Endothelial cell of umbilical vein (primary cell): ENCODE results near the gene ZBTB7C. TPM values are rescaled to one million over a fixed set of nuclear protein-coding genes. Genes with fewer than 3 reads are reported as not detected.
A peak's percentile ranks its signal among the peaks of the same experiment; 100 is the strongest.

ENCODE experiments used
- BruUV-seq: library from RNA; stranded (reverse); fragments of 400-500 nt; replicated peaks from 2 replicates; lab custom pipeline; 2021; lab: Mats Ljungman, UMichigan
- CTCF ChIA-PET: fragments of 300-600, 350-600 bp; sonication (Branson Sonifier 250); formaldehyde crosslinking; loops from one replicate; lab custom pipeline; 2021; ENCODE audit warnings: antibody characterized with exemption, inconsistent platforms; lab: Charles Lee
- POLR2A ChIA-PET: fragments of 300-600, 350-600 bp; sonication (Branson Sonifier 250); formaldehyde crosslinking; loops from one replicate; lab custom pipeline; 2021; ENCODE audit warnings: antibody characterized with exemption, inconsistent platforms; lab: Charles Lee
- DNase-seq: peaks from one replicate; pipeline ENCODE4 v3.0.0-alpha.2; 2011; ENCODE audit warnings: low read depth, low spot score
- FAIRE-seq: peaks from 2 replicates; lab custom pipeline; 2011; peaks lifted over from hg19 to GRCh38; lab: Jason Lieb, UNC
- H2AFZ ChIP-seq: 2 replicates; pipeline ENCODE4 v1.6.0; 2012; ENCODE audit warnings: low read depth, low read length, control low read depth, inconsistent platforms
- H3K27ac ChIP-seq: 2 replicates; pipeline ENCODE4 v1.5.1; 2011; ENCODE audit warnings: low read depth, mild to moderate bottlenecking, control low read depth, low read length, moderate library complexity; ENCODE audit not compliant: insufficient read depth
- H3K27me3 ChIP-seq, 2 experiments: 2 replicates each; pipeline versions ENCODE4 v1.6.0 to v1.6.1; 2011; ENCODE audit warnings: low read length in 2 of 2, mixed read lengths in 1 of 2; ENCODE audit not compliant: control insufficient read depth in 2 of 2, insufficient read depth in 2 of 2
- H3K36me3 ChIP-seq, 2 experiments: 2 replicates in 1 of 2; 3 replicates in 1 of 2; pipeline ENCODE4 v1.5.1; 2011; ENCODE audit warnings: low read length in 2 of 2, mild to moderate bottlenecking in 1 of 2, moderate library complexity in 1 of 2; ENCODE audit not compliant: control insufficient read depth in 2 of 2, insufficient read depth in 2 of 2; ENCODE audit errors: extremely low read depth in 1 of 2
- H3K4me1 ChIP-seq: 3 replicates; pipeline ENCODE4 v1.5.1; 2011; ENCODE audit warnings: mild to moderate bottlenecking, low read length; ENCODE audit not compliant: control insufficient read depth, insufficient read depth; ENCODE audit errors: extremely low read depth
- H3K4me2 ChIP-seq: 2 replicates; pipeline ENCODE4 v1.6.1; 2011; ENCODE audit warnings: low read length, control low read depth, mixed read lengths; ENCODE audit not compliant: insufficient read depth
- H3K4me3 ChIP-seq, 3 experiments: fragments of 200-600 bp in 1 of 3; sonication (generic), shearing (Covaris generic) in 1 of 3; replicated peaks in 1 of 3; 2 replicates each; pipeline ENCODE4 v1.5.1; 2011 to 2016; ENCODE audit warnings: control low read depth in 3 of 3, low read length in 3 of 3, mild to moderate bottlenecking in 2 of 3, inconsistent platforms in 1 of 3, low read depth in 1 of 3, moderate library complexity in 1 of 3; ENCODE audit not compliant: insufficient read depth in 1 of 3
- H3K79me2 ChIP-seq: 2 replicates; pipeline ENCODE4 v1.6.0; 2012; ENCODE audit warnings: low read length, inconsistent platforms; ENCODE audit not compliant: control insufficient read depth, insufficient read depth
- H3K9ac ChIP-seq: replicated peaks from 2 replicates; pipeline ENCODE3; 2011; ENCODE audit warnings: low read length, control low read depth; ENCODE audit not compliant: insufficient read depth; ENCODE audit errors: extremely low read depth
- H3K9me1 ChIP-seq: replicated peaks from 3 replicates; pipeline ENCODE4 v1.6.0; 2011; ENCODE audit warnings: mild to moderate bottlenecking, low read length; ENCODE audit not compliant: control insufficient read depth, insufficient read depth; ENCODE audit errors: extremely low read depth
- H3K9me3 ChIP-seq: replicated peaks from 2 replicates; pipeline ENCODE4 v1.5.1; 2012; ENCODE audit warnings: low read length, inconsistent platforms; ENCODE audit not compliant: control insufficient read depth, insufficient read depth
- H4K20me1 ChIP-seq: replicated peaks from 2 replicates; pipeline ENCODE3; 2011; ENCODE audit warnings: mild to moderate bottlenecking, low read length; ENCODE audit not compliant: control insufficient read depth, insufficient read depth; ENCODE audit errors: extremely low read depth
- POLR2AphosphoS5 ChIP-seq: IDR thresholded peaks from 2 replicates; pipeline ENCODE4 v1.6.1; 2012; ENCODE audit warnings: low read depth, mild to moderate bottlenecking, control low read depth, low read length, moderate library complexity; ENCODE audit not compliant: insufficient read depth
- dilution Hi-C: fragments of 300-500 bp; cut with MboI; formaldehyde crosslinking; loops from one replicate; pipeline ENCODE4 v1.15.0; 2019; ENCODE audit warnings: low sequenced_read_pairs; ENCODE audit not compliant: extremely low pct_ligation_motif_present
- intact Hi-C: fragments of 100-400 bp; cut with micrococcal nuclease; formaldehyde crosslinking; loops from one replicate; pipeline ENCODE4 v1.10.0; 2022
- polyA plus RNA-seq, 4 experiments: library from polyadenylated mRNA; depleted of rRNA in 3 of 4; stranded (reverse) in 3 of 4; unstranded in 1 of 4; fragments of >200 nt; gene quantifications; 2 replicates each; pipeline versions ENCODE4 v1.2.1 to v1.2.3, GENCODE V29; 2011 to 2012; ENCODE audit warnings: missing spikeins in 1 of 4
- total RNA-seq: library from RNA; stranded (reverse); gene quantifications from 2 replicates; pipeline ENCODE4 v1.2.3, GENCODE V29; 2021
- TF ChIP-seq, protein P1 (sequence below), 2 donors: IDR thresholded peaks; 1 replicate in 1 of 2; 2 replicates in 1 of 2; pipeline ENCODE4 v1.5.1; 2011; ENCODE audit warnings: low read length in 2 of 2, mild to moderate bottlenecking in 2 of 2, moderate library complexity in 2 of 2, control low read depth in 1 of 2, inconsistent platforms in 1 of 2, low read depth in 1 of 2; ENCODE audit not compliant: insufficient read depth in 1 of 2; ENCODE audit errors: extremely low read depth in 1 of 2
- TF ChIP-seq, protein P2 (sequence below): IDR thresholded peaks from 2 replicates; pipeline ENCODE4 v1.6.1; 2011; ENCODE audit not compliant: insufficient read depth, insufficient read length

The ZBTB7C gene
- total and polyA plus RNA-seq, 2 donors (not counting 3 experiments of a cell fraction or from before 2014, with no cell fraction given), result not detected

- no peaks in the 10 kb centered on the region for H4K20me1 ChIP-seq
- no peak overlapping the region for H3K27ac ChIP-seq
- no peaks in the 10 kb centered on the region for H3K9me3 ChIP-seq
- no peaks in the 10 kb centered on the region for H3K36me3 ChIP-seq
- intact Hi-C loops (loop anchor here (1.0 kb wide), 2 partner anchors 415 to 434 kb away; no protein-coding TSS in a partner anchor), dilution Hi-C loops (no loop called here)
- TF ChIP-seq, protein P1, sequence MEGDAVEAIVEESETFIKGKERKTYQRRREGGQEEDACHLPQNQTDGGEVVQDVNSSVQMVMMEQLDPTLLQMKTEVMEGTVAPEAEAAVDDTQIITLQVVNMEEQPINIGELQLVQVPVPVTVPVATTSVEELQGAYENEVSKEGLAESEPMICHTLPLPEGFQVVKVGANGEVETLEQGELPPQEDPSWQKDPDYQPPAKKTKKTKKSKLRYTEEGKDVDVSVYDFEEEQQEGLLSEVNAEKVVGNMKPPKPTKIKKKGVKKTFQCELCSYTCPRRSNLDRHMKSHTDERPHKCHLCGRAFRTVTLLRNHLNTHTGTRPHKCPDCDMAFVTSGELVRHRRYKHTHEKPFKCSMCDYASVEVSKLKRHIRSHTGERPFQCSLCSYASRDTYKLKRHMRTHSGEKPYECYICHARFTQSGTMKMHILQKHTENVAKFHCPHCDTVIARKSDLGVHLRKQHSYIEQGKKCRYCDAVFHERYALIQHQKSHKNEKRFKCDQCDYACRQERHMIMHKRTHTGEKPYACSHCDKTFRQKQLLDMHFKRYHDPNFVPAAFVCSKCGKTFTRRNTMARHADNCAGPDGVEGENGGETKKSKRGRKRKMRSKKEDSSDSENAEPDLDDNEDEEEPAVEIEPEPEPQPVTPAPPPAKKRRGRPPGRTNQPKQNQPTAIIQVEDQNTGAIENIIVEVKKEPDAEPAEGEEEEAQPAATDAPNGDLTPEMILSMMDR (IDR thresholded peaks at IDR 0.05; ENCODE audit: extremely low read depth in 1 of 2, insufficient read depth in 1 of 2, low read depth in 1 of 2, low read length in 2 of 2), result peak; percentile 66 to 72
- TF ChIP-seq POLR2AphosphoS5, result no peak
- TF ChIP-seq, protein P2, sequence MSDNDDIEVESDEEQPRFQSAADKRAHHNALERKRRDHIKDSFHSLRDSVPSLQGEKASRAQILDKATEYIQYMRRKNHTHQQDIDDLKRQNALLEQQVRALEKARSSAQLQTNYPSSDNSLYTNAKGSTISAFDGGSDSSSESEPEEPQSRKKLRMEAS, result no peak
- no peaks in the 10 kb centered on the region for H3K9me1 ChIP-seq
- FAIRE-seq, result peak; percentile 80
- ChIA-PET POLR2A (no interaction called here), CTCF (interaction anchor here (0.5 to 2.6 kb wide), 20 partner anchors 10 to 434 kb away, joined by 3 to 37 read pairs (median 4); no protein-coding TSS in a partner anchor)
- no peaks in the 10 kb centered on the region for H3K79me2 ChIP-seq
- H3K4me1 ChIP-seq, result no peaks in the 10 kb centered on the region
- no peak overlapping the region for H2AFZ ChIP-seq
- DNase-seq, result peak; percentile 35
- no TSS peak for BruUV-seq
- no peak overlapping the region for H3K9ac ChIP-seq
- no peak overlapping the region for H3K4me3 ChIP-seq
- no peaks in the 10 kb centered on the region for H3K27me3 ChIP-seq
- H3K4me2 ChIP-seq, result no peak overlapping the region
These were observed 378.3 kb downstream of the ZBTB7C start for GRCh38 chr18:48030616-48031480.
